Subcutaneous adipose tissue (tissue), 4 donors: ENCODE data around the gene ARHGEF17. TPM values are rescaled to one million over a fixed set of nuclear protein-coding genes. Genes with fewer than 3 reads are reported as not detected.

Source experiments
- total RNA-seq, 4 donors: library from RNA; depleted of rRNA; stranded (reverse); fragments of >200 nt; gene quantifications; one replicate each; pipeline ENCODE4 v1.1.0, GENCODE V29; 2016
- TF ChIP-seq, protein P1 (sequence below): fragments of 450-650 bp; IDR thresholded peaks from one replicate; pipeline ENCODE4 v1.5.1; 2016; ENCODE audit warnings: low read depth, mild to moderate bottlenecking, control low read depth, antibody characterized with exemption, moderate library complexity

The ARHGEF17 gene
- total RNA-seq, 4 donors from 2014 or later = 13.1 to 95.1 (median 28.3) TPM

DNA sequence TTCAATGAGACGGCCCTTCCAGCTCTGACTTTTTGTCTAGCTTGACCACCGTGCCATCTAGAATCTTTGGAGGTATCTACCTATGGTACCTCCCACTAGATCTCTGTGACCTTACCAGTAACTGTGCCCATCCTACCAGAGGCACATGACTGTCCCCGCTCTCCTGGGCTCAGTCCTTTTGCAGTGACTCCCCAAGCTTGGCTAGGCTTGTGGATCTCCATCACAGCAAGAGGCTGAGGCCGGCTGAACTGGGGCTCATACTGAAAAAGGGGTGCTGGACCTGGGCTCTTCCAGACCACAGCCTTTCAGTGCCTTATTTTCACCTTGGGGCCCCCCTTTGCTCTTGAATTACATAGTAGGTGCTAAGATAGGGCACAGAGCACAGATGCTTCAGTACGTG is 95.5 kb downstream of the ARHGEF17 start:
- TF ChIP-seq, protein P1, sequence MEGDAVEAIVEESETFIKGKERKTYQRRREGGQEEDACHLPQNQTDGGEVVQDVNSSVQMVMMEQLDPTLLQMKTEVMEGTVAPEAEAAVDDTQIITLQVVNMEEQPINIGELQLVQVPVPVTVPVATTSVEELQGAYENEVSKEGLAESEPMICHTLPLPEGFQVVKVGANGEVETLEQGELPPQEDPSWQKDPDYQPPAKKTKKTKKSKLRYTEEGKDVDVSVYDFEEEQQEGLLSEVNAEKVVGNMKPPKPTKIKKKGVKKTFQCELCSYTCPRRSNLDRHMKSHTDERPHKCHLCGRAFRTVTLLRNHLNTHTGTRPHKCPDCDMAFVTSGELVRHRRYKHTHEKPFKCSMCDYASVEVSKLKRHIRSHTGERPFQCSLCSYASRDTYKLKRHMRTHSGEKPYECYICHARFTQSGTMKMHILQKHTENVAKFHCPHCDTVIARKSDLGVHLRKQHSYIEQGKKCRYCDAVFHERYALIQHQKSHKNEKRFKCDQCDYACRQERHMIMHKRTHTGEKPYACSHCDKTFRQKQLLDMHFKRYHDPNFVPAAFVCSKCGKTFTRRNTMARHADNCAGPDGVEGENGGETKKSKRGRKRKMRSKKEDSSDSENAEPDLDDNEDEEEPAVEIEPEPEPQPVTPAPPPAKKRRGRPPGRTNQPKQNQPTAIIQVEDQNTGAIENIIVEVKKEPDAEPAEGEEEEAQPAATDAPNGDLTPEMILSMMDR = no peak

DNA sequence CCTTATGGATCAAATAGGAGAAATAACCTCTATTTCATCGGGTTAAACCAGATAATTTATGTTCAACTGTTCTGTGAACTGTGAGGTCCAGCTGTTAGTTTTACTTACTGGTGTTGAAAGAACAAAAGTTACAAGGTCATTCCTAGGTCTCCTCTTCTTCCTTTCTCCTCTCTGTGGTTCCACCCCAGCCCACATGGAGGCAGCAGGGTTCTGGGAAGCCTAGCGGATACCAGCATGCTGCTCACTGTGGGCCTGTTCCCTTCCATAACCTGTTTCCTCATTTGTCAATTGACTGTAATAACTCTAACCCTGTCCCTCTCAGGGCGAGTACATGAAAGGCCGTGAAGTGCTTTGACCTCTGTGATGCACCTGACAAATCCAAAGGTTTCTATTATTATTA is 96.0 kb downstream of the ARHGEF17 start:
- TF ChIP-seq, protein P1 = no peak

DNA sequence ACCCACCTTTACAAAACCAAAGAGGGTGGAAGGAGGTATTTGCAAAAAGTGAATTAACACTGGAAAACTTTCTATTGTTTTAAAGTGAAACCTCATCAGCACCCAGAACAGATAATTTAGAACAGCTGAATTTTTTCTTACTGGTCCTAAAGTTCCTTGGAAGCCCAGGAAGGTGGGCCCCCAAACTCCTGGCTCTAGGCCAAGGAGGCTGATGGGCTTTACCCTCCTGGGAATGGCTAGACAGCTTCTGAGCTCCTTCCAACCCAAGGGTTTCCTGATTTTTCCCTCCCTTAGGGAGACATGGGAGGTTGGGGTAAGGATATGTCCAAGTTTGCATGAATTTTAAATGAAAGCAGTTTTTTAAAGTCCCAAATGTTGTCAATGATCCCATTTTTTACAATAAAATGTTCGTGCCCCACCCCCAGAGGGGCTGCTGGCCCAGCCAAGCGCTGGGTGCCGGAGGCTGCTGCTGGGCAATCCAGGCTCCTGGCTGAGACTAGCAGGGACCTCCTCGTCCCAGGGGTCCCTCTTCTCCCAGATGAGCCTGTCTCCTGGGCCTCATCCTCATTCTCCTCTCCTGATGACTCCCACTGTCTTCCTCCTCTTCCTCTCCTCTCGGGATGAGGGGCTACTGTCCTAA is 96.5 kb downstream of the ARHGEF17 start:
- TF ChIP-seq, protein P1 = no peak

DNA sequence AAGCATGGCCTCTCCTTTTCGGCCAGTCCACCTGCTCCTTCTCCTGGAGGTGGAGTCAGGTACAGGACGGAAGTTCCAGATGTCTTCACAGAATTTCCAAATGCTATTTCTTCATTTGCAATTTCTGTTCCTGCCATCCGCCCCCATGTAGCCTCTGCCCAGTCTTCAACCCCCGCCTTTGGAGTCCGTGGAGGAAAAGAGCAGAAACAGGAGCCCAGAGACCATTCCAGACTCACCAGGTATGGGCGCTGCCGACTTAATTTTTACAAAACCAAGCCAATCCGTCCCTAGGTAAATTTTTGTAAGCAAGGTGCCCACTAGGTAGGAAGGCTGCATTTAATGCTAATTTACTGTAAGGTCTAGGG is 97.1 kb downstream of the ARHGEF17 start:
- TF ChIP-seq, protein P1 = no peak

DNA sequence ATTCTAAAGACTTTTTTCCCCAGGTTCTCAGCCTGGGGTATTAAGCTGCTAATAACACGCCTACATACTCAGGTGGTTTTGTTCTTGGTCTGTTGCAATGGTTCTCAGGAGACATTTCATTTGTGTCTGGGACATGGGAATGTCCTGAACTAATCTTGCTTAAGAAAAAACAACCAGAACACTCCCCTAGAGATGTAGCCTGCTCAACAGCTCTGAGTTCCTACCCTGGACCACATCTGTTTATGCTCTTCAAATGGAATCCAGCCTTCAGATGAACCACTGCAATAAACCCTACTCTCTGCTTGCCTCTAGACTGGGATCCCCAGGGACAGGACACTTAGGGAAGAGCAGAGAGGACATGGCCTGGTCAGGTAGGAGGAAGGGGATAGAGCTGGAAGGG is 98.1 kb downstream of the ARHGEF17 start:
- TF ChIP-seq, protein P1 = no peak

DNA sequence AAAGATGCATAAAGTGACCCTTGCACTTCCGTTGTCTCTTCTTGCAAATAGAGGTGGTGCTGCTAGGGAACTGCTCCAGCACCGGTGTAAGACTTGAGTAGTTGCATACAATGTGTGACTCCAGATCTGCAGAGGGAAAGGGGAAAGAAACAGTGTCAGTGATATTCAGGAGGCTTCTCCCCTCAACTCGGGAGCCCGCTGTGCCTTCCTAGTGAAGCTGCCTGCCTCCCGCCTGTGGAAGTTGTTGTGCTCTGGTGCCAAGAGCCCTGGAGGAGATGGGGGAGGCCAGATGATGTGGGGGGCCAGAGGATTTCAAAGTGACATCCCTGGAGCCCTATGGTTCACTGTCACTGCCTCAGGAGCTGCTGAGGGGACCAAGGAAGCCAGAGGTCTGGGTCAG is 98.5 kb downstream of the ARHGEF17 start:
- TF ChIP-seq, protein P1 = no peak

DNA sequence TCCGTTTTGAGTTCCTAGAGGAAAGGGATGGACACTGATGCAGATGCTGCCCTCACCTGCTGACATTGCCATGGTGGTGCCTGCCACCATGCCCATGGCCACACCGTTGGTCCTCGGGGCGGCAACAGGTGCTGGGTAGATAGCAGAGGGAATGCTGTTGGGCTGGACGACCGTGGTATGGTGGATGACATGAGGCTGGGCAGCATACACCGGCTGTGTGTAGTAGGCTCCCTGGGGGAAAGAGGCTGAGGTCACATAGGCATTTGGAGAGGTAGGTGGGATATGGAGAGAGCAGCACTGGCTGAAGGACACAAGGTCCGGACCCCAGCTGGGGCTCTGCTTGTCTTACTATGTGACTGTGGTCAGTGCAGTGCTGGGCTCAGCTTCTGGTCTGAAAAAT is 101.4 kb downstream of the ARHGEF17 start:
- TF ChIP-seq, protein P1 = no peak
